Activated CD4-positive, alpha-beta T cell treated with anti-CD3 and anti-CD28 coated beads, Interleukin-2, Interleukin-6, amounts not matched to agents 100 ng/mL and 50 ng/mL, durations not matched to agents 16 hours and 8 hours (primary cell): ENCODE data around the gene USP49.
"Not testable (repeated sequence)": the region's sequence is repeated elsewhere in the genome, so short reads cannot be mapped to it uniquely, and the experiment has no call there.

ENCODE experiments used
- DNase-seq: peaks from one replicate; pipeline ENCODE4 v3.0.0-alpha.2; 2020

USP49 gene

GRCh38 chr6:41895300-41896233, at the start of gene USP49:
USP49 (minus strand) TSS chr6:41895375; CDS start chr6:41806983, 88,392 bp downstream.
- DNase-seq, result peak; percentile 92

- no peak for DNase-seq
These were observed 48.3 kb upstream of the USP49 start for GRCh38 chr6:41943456-41943855.

- DNase-seq, result not testable (repeated sequence)
These were observed 47.7 kb upstream of the USP49 start for GRCh38 chr6:41942882-41943281.

GRCh38 chr6:41942067-41942851, 47.1 kb upstream of the USP49 start:
- no peak for DNase-seq

- DNase-seq, result peak; percentile 96
These were observed 46.3 kb upstream of the USP49 start, which contains the start of gene CCND3 for GRCh38 chr6:41941280-41942066. CCND3 (minus strand) TSS chr6:41941808; CDS start chr6:41941649, 159 bp downstream.

- peak; percentile 74 for DNase-seq
These were observed 45.6 kb upstream of the USP49 start for GRCh38 chr6:41940759-41941279.

GRCh38 chr6:41939848-41940758, 44.9 kb upstream of the USP49 start:
- peak; percentile 68 for DNase-seq

GRCh38 chr6:41939176-41939847, 44.1 kb upstream of the USP49 start:
- DNase-seq, result peak; percentile 72

GRCh38 chr6:41938590-41939175, 43.5 kb upstream of the USP49 start:
- DNase-seq, result no peak

GRCh38 chr6:41937861-41938574, 42.8 kb upstream of the USP49 start:
- peak; percentile 63 for DNase-seq

GRCh38 chr6:41937472-41937860, 42.3 kb upstream of the USP49 start:
- no peak for DNase-seq

GRCh38 chr6:41936073-41936837, 41.1 kb upstream of the USP49 start:
- peak; percentile 95 for DNase-seq

- DNase-seq, result no peak
These were observed 40.5 kb upstream of the USP49 start for GRCh38 chr6:41935685-41936072.

GRCh38 chr6:41935193-41935574, 40.0 kb upstream of the USP49 start:
- DNase-seq, result no peak

GRCh38 chr6:41934278-41935192, 39.4 kb upstream of the USP49 start:
- DNase-seq, result no peak

- no peak for DNase-seq
These were observed 37.2 kb upstream of the USP49 start for GRCh38 chr6:41932378-41932777.

GRCh38 chr6:41931792-41932191, 36.6 kb upstream of the USP49 start:
- no peak for DNase-seq

GRCh38 chr6:41929924-41930323, 34.7 kb upstream of the USP49 start:
- no peak for DNase-seq
